Left renal pelvis (tissue), 4 donors: ENCODE measurements around the gene SCGB1C2. TPM values are rescaled to one million over a fixed set of nuclear protein-coding genes. Genes with fewer than 3 reads are reported as not detected.
"Not testable (repeated sequence)": the region's sequence is repeated elsewhere in the genome, so short reads cannot be mapped to it uniquely, and the experiment has no call there.

Source experiments
- DNase-seq, 4 donors: peaks; one replicate each; pipeline ENCODE4 v3.0.0-alpha.2; 2013; ENCODE audit warnings: low read depth in 4 of 4, low spot score in 3 of 4
- polyA plus RNA-seq, 4 donors: library from polyadenylated mRNA; unstranded; fragments of 120-200 nt; gene quantifications; one replicate each; pipeline ENCODE4 v1.2.1, GENCODE V29; 2013; ENCODE audit not compliant: insufficient read length in 4 of 4

The SCGB1C2 gene
- polyA plus RNA-seq, 4 donors = 1.8 to 2.5 (median 2.0) TPM; not detected in 1

DNA sequence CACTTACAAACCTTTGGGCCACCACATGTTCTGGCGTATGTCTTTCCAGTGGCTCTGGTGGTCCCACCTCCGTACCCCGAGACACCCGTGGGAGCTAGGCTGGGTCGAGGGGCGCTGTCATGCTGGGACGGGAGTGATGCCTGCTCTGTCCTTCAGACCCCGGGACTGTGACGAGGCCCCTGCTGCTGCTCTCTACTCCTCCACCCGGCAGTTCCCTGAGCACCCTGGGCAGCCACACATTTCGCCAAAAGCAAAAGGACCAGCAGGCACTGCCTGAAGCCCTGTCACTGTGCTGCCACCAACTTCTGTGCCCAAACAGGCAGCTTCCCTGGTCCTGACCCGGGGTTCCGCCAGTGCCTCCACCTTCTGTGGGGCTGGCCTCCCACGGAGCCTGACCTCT is 28.6 kb downstream of the SCGB1C2 start:
- no peak for DNase-seq

GRCh38 chr17:168614-169013 is 31.2 kb downstream of the SCGB1C2 start:
- DNase-seq = not testable (repeated sequence)

- DNase-seq = no peak
These were observed 32.8 kb downstream of the SCGB1C2 start for GRCh38 chr17:170130-170670.

- no peak for DNase-seq
These were observed 34.5 kb downstream of the SCGB1C2 start for GRCh38 chr17:171871-172270.

DNA sequence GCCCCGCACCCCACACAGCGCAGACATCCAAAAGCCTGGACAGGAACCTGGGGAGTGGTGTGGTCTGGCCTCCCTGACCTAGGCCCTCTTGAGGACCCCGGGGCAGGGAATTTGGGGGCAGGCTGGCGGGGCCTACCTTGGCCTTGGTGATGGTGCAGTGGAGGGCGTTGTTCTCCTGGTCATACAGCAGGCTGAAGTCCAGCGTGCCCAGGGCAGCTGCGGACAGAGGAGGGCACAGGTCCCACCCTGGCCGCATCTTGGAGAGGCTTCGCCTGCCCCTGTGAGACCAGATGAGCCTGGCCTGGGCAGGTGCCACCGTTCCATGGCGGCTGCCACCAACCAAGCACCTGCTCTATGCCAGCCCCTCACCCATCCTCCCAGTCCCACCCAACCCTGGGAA is 35.0 kb downstream of the SCGB1C2 start:
- DNase-seq = no peak

- DNase-seq = no peak
These were observed 36.0 kb downstream of the SCGB1C2 start for GRCh38 chr17:173166-173911.

DNA sequence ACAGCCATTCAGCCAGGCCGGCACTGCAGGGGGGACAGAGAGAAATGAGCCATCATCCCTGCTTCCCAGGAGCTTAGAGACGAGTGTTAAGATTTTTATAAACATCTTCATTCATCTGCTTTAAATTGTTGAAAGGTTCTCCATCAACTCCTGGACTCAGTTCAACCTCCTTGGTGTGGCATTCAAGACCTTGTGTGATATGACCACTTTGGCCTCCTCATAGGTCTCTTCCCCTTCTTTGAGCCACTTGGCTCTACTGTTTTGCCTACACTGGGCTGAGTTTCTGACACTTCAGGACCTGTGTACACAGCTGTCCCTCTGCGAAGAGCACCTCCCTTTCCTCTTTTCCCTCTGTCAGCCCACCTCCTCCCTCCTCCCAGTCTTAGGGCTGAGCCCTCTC is 39.8 kb downstream of the SCGB1C2 start:
- no peak for DNase-seq

DNA sequence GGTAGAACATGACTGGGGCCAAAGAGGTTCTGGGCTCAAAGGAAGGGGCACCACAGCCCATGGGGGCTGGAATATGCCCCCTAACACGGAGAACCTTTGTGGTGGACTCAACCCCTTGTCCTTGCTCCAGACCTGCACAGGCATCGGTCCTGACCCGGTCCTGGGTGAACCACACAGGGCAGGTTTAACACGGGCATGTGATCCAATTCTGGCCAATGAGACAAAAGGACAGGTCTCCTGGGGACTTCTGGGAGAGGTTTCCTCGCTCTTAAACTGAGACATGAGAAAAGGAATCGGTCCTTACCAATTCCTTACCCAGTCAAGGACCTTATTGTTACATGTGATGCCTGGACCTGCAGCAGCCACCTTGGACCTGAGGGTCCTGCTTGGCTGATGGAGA is 40.4 kb downstream of the SCGB1C2 start:
- no peak for DNase-seq

DNA sequence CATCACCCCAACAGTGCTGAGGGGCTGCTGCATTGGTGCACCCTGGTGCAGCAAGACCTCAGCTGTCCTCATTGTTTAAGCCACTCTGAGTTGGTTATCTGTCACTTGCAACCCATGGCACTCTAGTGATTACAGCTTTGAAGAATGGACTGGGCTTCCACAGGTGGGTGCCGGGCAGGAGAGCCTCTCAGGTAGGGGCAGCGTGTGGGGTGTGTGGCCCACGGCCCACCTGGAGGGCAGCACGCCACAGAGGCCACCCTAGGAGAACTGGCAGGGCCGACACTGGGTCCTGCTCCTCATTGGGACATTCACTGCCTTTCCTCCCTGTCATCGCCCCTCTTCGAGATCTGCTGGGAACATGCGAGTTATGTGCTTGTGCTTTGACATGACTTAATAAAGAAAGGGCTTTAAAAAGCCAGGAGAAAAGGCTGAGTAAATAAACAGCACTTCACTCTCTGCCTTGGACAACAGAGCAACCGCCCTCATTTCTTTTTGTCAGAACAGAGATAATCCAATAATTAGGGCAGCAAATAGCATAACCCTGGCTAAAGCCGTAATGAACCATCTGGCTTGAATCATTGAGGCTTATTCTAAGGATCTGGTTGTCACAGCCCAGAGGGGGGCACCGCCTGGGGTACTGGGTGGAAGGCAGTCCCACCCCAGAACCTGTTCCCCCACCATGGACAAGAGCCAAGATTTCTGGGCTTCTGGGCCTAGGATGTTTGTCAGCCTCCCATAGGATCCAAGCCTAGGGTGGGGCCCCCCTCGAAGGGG is 41.1 kb downstream of the SCGB1C2 start:
- no peak for DNase-seq

- DNase-seq = no peak
These were observed 41.7 kb downstream of the SCGB1C2 start for GRCh38 chr17:179066-179432.

- DNase-seq = no peak
These were observed 42.5 kb downstream of the SCGB1C2 start for GRCh38 chr17:179781-180380.

DNA sequence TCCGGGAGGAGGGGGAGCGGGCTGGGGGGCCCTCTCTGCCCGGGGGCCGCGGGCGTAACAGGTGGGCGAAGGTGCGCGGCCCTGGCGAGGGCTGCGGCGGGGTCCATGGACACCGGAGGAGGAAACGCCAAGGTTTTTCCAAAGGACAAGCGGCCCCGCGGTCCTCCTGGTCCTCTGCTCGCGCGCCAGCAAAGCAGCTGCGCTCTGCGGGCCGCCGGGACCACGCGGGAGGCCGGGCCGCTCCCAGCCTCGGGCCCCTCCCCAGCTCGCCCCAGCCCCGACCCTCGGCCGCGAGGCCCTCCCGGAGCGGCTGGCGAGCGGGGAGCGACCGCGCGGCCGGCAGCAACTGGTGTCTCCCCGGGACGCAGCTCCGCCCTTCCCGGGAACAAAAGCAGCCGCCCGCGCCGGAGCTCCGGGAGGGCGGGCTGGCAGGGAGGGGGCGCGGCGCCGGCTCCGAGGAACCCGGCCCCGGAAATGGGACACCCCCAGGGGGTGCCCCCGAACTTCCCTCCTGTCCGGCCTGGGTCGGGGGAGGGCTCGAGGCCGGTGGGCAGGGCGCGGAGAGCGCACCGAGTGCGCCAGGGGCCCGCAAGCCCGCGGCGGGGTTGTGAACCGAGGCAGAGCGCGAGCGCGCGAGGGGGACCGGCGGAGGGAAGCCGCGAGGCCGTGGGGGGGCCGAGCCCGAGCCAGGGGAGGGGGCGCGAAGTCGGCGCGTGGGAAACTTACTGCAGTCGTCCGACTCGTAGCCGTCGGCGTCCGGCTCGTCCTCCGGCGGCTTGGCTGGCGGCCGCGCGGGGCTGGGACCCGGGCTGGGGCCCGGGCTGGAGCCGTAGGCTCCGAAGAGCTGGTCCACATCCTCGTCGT is 43.2 kb downstream of the SCGB1C2 start:
- DNase-seq = no peak

DNA sequence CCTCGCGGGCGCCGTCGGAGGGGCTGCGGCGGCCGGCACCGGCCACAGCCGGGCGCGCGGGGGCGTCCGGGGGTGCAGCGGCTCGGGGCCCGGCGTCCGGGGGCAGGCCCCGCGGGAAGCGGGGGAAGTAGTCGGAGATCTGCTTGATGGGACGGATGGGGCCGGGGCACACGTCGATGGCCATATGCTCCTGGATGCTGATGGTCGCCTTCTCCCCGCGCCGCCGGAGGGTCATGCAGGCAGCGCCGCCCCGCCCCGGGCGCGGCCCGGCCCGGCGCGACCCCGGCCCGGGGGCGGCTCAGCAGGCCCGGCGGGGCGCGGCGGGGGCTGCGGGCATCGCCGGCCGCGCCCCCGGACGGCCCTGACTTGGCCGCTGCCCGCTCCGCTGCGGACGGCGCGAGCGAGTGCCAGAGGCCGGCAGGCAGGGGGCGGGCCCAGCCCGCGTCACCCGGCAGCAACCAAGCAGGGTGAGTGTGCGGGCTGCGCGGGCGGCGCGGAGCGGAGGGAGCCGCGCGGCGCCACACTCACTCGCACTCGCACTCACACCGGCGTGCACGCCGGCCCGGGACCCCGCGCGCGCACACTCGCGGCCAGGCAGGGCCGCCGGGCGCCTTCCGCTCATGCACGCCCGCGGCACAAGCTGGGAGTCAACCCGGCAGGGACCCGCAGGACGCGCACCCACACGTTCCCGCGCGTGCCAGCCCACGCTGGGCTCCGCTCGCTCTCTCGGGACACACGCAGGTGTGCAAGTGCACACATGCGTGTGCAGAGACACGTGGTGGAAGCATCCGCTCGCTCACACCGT is 44.1 kb downstream of the SCGB1C2 start, which contains the start of gene DOC2B:
DOC2B (minus strand) TSS at position 406 of the 805 bp plus-strand sequence; CDS start at position 235, 171 bp downstream.
- DNase-seq = no peak

GRCh38 chr17:182050-182751 is 44.8 kb downstream of the SCGB1C2 start:
- no peak for DNase-seq

GRCh38 chr17:183021-183420 is 45.7 kb downstream of the SCGB1C2 start:
- DNase-seq = no peak

DNA sequence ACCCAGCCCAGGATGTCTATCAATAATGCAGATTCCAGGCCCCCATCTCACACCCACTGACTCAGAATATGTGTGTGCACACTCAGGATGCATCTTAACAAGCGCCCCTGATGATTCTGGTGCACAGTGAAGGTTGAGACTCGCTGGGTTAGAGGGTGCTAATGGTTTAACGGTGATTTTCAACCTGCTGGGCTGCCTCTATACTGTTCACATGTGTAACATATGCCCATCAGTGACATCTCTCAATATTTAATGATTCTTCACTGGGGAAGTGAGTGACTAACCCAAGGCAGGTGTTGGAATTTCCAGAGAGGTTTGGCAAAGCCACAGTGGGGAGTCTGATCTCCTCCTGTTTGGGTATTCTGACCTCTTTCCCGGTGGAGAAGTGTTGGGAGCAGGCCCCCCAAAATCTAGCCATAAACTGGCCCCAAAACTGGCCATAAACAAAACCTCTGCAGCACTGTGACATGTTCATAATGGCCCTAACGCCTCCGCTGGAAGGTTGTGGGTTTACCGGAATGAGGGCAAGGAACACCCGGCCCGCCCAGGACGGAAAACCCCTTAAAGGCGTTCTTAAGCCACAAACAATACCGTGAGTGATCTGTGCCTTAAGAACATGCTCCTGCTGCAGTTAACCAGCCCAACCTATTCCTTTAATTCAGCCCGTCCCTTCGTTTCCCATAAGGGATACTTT is 48.2 kb downstream of the SCGB1C2 start:
- no peak for DNase-seq

DNA sequence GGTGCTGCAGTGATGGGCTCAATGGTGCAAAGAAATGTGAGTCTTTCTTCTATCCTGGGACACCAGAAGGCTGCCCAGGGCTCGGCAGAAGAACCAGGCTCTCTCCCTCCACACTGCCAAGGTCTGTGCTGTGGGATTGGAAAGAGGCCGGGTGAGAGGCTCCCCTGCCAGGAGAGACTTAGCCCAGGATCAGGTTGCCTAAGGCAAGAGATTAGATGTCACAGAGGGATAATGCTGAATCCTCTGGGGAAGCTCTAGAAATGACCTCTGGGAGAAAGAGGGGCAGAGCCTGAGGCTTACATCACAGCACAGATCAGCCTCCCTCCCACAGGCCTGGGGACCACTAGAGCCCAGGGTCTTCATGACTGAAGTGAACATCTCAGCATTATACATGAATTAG is 49.8 kb downstream of the SCGB1C2 start:
- DNase-seq = no peak
